K562 (cell line): Measurements from ENCODE around the gene BHLHE40. TPM values are rescaled to one million over a fixed set of nuclear protein-coding genes. Genes with fewer than 3 reads are reported as not detected.

Source experiments
- DMBX1 ChIP-seq: fragments of 250-450 bp; sonication (Bioruptor Pico); IDR thresholded peaks from 2 replicates; pipeline ENCODE4 v1.8.0; 2022; ENCODE audit warnings: inconsistent platforms, mild to moderate bottlenecking, moderate library complexity, borderline replicate concordance
- FOXA3 ChIP-seq, 2 experiments: fragments of 450-650 bp in 1 of 2; sonication (generic) in 1 of 2; formaldehyde crosslinking; IDR thresholded peaks in 1 of 2; conservative IDR thresholded peaks in 1 of 2; 2 replicates each; pipeline versions ENCODE4 v1.4.0 to v1.8.0; 2020 to 2022; ENCODE audit warnings: mild to moderate bottlenecking in 2 of 2, missing genetic modification reagents in 1 of 2
- KLF6 ChIP-seq: fragments of 250-450 bp; sonication (Bioruptor Pico); IDR thresholded peaks from 2 replicates; pipeline ENCODE4 v1.4.0; 2020; ENCODE audit warnings: mild to moderate bottlenecking, moderate library complexity, borderline replicate concordance
- NCOR1 ChIP-seq: fragments of 450-650 bp; IDR thresholded peaks from 2 replicates; pipeline ENCODE4 v1.6.1; 2016; ENCODE audit warnings: mild to moderate bottlenecking, moderate library complexity
- NR4A1 ChIP-seq, 2 experiments: fragments of 250-450 bp in 1 of 2; fragments of 450-650 bp in 1 of 2; sonication (Bioruptor Pico) in 1 of 2; IDR thresholded peaks; 2 replicates each; pipeline versions ENCODE4 v1.4.0 to v1.6.1; 2016 to 2020; ENCODE audit warnings: mild to moderate bottlenecking in 2 of 2, missing compliant biosample characterization in 1 of 2, missing genetic modification characterization in 1 of 2, moderate library complexity in 1 of 2
- SMARCC2 ChIP-seq: fragments of 450-650 bp; IDR thresholded peaks from 2 replicates; pipeline ENCODE4 v1.6.1; 2017; ENCODE audit warnings: antibody characterized with exemption, moderate library complexity, mild to moderate bottlenecking, low read depth
- ZBTB26 ChIP-seq: fragments of 450-650 bp; formaldehyde crosslinking; IDR thresholded peaks from 2 replicates; pipeline ENCODE4 v1.4.0; 2022; ENCODE audit warnings: missing genetic modification characterization
- ZNF316 ChIP-seq: fragments of 450-650 bp; IDR thresholded peaks from 2 replicates; pipeline ENCODE4 v1.6.1; 2016
- ZNF609 ChIP-seq: sonication (generic); formaldehyde crosslinking; IDR thresholded peaks from 2 replicates; pipeline ENCODE4 v1.8.1; 2023; ENCODE audit warnings: missing genetic modification reagents, mild to moderate bottlenecking, borderline replicate concordance
- polyA plus RNA-seq, 8 experiments: library from polyadenylated mRNA; depleted of rRNA in 4 of 8; stranded (reverse) in 5 of 8; unstranded in 3 of 8; fragments of >200 nt; fragmentation: Nextera tagmentation in 2 of 8; fragmentation: Illumina TruSeq in 1 of 8; extraction: Ambion mirVana in 2 of 8; extraction: Trizol in 1 of 8; gene quantifications; 2 replicates each; pipeline versions ENCODE4 v1.2.1 to v1.2.3, GENCODE V29; 2011 to 2014; ENCODE audit warnings: inconsistent platforms in 1 of 8, missing spikeins in 1 of 8
- total RNA-seq, 7 experiments: library from RNA; depleted of rRNA in 6 of 7; stranded (reverse); fragments of >200 nt in 6 of 7; fragmentation: Illumina TruSeq in 2 of 7; extraction: Trizol in 2 of 7; gene quantifications; 2 replicates each; pipeline versions ENCODE4 v1.2.1 to v1.2.3, GENCODE V29; 2011 to 2021; ENCODE audit warnings: low replicate concordance in 1 of 7
- TF ChIP-seq, protein P1 (sequence below), 3 experiments: fragments of 200-800 bp in 1 of 3; sonication (Bioruptor generic) in 1 of 3; sonication (generic) in 1 of 3; formaldehyde crosslinking in 1 of 3; IDR thresholded peaks; 2 replicates each; pipeline versions ENCODE4 v1.6.1 to v1.8.0; 2016 to 2022; ENCODE audit warnings: mild to moderate bottlenecking in 2 of 3, missing compliant biosample characterization in 2 of 3, missing genetic modification characterization in 2 of 3, missing genetic modification reagents in 1 of 3
- TF ChIP-seq, protein P2 (sequence below): fragments of 150-350 bp; IDR thresholded peaks from 2 replicates; pipeline ENCODE4 v1.6.1; 2014; ENCODE audit warnings: low read depth, mild to moderate bottlenecking, low read length, borderline replicate concordance

BHLHE40 gene
- total and polyA plus RNA-seq, 9 of the 15 experiments (the other 6 are each of a cell fraction or from before 2014, with no cell fraction given) = 12.0 to 83.9 (median 31.4) TPM

DNA sequence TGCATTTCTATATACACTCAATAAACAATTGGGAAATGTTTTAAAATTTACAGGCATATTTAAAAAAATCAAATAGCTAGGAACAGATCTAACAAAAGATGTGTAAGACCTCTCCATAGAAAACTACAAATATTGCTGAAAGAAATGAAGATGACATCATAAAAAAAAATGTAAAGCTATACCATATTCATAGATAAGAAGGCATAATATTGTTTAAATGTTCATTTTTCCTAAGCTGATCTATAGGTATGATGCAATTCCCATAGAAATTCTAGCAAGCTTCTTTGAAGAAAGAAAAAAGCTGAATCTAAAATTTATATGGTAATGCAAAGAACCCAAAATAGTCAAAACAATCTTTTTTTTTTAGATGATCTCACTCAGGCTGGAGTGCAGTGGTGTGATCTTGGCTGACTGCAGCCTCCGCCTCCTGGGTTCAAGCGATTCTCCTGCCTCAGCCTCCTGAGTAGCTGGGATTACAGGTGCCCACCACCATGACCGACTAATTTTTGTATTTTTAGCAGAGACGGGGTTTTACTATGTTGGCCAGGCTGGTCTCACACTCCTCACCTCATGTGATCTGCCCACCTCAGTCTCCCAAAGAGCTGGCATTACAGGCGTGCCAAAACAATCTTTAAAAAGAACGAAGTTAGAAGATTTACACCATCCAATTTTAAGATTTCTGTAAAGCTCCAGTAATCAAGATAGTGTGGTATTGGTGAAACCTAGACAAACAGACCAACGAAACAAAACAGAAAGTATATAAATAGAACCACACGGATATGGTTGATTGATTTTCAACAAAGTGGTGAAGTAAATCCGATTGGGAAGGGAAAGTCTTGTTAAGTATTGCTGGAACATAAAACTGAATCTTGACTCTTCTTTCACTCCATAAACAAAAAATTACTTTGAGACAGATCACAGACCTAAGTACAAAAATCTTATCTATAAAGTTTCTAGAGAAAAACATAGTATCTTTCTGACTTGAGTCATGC lies 6.3 kb upstream of the BHLHE40 start (continued):
- no peak for TF ChIP-seq ZNF609 (CRISPR knock-in tag)
- TF ChIP-seq KLF6 = 0 out of 2 replicates have a peak, but pooled peaks have one; percentile 33
- 0 out of 4 replicates have a peak, but pooled peaks of 1 of the 2 experiments have one; percentile 7 for TF ChIP-seq FOXA3 (CRISPR knock-in tag; conservative IDR thresholded peaks at IDR 0.05 in 1 of 2, IDR thresholded peaks at IDR 0.05 in 1 of 2)
- TF ChIP-seq NCOR1 = no peak
- TF ChIP-seq DMBX1 = peak; percentile 89; the same call in 1 of the 2 replicates
- TF ChIP-seq, protein P1, sequence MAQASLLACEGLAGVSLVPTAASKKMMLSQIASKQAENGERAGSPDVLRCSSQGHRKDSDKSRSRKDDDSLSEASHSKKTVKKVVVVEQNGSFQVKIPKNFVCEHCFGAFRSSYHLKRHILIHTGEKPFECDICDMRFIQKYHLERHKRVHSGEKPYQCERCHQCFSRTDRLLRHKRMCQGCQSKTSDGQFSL (CRISPR knock-in tag; IDR thresholded peaks at IDR 0.05) = no peak
- TF ChIP-seq, protein P1 (tag; IDR thresholded peaks at IDR 0.05) = 0 out of 4 replicates have a peak, but pooled peaks of 1 of the 2 experiments have one; percentile 27
- TF ChIP-seq ZNF316 = 0 out of 2 replicates have a peak, but pooled peaks have one; percentile 18
- peak; percentile 25; the same call in 1 of the 2 replicates for TF ChIP-seq SMARCC2
- TF ChIP-seq NR4A1 (CRISPR knock-in tag; IDR thresholded peaks at IDR 0.05) = no peak
- TF ChIP-seq NR4A1 (tag; IDR thresholded peaks at IDR 0.05) = 0 out of 2 replicates have a peak, but pooled peaks have one; percentile 40
- 0 out of 2 replicates have a peak, but pooled peaks have one; percentile 34 for TF ChIP-seq ZBTB26
- TF ChIP-seq, protein P2, sequence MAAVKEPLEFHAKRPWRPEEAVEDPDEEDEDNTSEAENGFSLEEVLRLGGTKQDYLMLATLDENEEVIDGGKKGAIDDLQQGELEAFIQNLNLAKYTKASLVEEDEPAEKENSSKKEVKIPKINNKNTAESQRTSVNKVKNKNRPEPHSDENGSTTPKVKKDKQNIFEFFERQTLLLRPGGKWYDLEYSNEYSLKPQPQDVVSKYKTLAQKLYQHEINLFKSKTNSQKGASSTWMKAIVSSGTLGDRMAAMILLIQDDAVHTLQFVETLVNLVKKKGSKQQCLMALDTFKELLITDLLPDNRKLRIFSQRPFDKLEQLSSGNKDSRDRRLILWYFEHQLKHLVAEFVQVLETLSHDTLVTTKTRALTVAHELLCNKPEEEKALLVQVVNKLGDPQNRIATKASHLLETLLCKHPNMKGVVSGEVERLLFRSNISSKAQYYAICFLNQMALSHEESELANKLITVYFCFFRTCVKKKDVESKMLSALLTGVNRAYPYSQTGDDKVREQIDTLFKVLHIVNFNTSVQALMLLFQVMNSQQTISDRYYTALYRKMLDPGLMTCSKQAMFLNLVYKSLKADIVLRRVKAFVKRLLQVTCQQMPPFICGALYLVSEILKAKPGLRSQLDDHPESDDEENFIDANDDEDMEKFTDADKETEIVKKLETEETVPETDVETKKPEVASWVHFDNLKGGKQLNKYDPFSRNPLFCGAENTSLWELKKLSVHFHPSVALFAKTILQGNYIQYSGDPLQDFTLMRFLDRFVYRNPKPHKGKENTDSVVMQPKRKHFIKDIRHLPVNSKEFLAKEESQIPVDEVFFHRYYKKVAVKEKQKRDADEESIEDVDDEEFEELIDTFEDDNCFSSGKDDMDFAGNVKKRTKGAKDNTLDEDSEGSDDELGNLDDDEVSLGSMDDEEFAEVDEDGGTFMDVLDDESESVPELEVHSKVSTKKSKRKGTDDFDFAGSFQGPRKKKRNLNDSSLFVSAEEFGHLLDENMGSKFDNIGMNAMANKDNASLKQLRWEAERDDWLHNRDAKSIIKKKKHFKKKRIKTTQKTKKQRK = no peak
